GM11168 (cell line): ENCODE measurements around the gene HDAC5.
"Not testable (repeated sequence)": the region's sequence is repeated elsewhere in the genome, so short reads cannot be mapped to it uniquely, and the experiment has no call there.

ENCODE experiments used
- in situ Hi-C: fragments of 300-500 bp; cut with MboI; formaldehyde crosslinking; loops from one replicate; pipeline ENCODE4 v1.12.0; 2022; ENCODE audit warnings: low sequenced_read_pairs; ENCODE audit not compliant: unreplicated experiment

Gene HDAC5

GRCh38 chr17:44134752-44135568 is 11.5 kb upstream of the HDAC5 start:
- in situ Hi-C loops = no loop called here

- in situ Hi-C loops = no loop called here
Measured at GRCh38 chr17:44133918-44134476, 10.6 kb upstream of the HDAC5 start.

- in situ Hi-C loops = no loop called here
Measured at GRCh38 chr17:44132275-44132821, 8.9 kb upstream of the HDAC5 start.

- in situ Hi-C loops = not testable (repeated sequence)
Measured at GRCh38 chr17:44131372-44131771, 7.9 kb upstream of the HDAC5 start.

GRCh38 chr17:44130693-44131349 is 7.4 kb upstream of the HDAC5 start:
- in situ Hi-C loops = no loop called here

- in situ Hi-C loops = no loop called here
Measured at GRCh38 chr17:44128383-44128782, 4.9 kb upstream of the HDAC5 start.

- in situ Hi-C loops = no loop called here
Measured at GRCh38 chr17:44124118-44124438, 637 bp upstream of the HDAC5 start.

GRCh38 chr17:44122816-44123355 is 555 bp downstream of the HDAC5 start:
- in situ Hi-C loops = no loop called here

GRCh38 chr17:44121997-44122815 is 1.2 kb downstream of the HDAC5 start:
- in situ Hi-C loops = no loop called here

- in situ Hi-C loops = no loop called here
Measured at GRCh38 chr17:44120851-44121605, 2.4 kb downstream of the HDAC5 start.

- in situ Hi-C loops = not testable (repeated sequence)
Measured at GRCh38 chr17:44120281-44120680, 3.2 kb downstream of the HDAC5 start.

- in situ Hi-C loops = no loop called here
Measured at GRCh38 chr17:44119798-44120197, 3.6 kb downstream of the HDAC5 start.

- in situ Hi-C loops = no loop called here
Measured at GRCh38 chr17:44119062-44119461, 4.4 kb downstream of the HDAC5 start.

GRCh38 chr17:44118427-44119050 is 4.9 kb downstream of the HDAC5 start:
- in situ Hi-C loops = no loop called here

- in situ Hi-C loops = no loop called here
Measured at GRCh38 chr17:44117351-44117750, 6.1 kb downstream of the HDAC5 start.

GRCh38 chr17:44115585-44116415 is 7.6 kb downstream of the HDAC5 start:
- in situ Hi-C loops = no loop called here

GRCh38 chr17:44113868-44114840 is 9.3 kb downstream of the HDAC5 start:
- in situ Hi-C loops = no loop called here
